Measurements from ENCODE around the gene WBP1L. TPM values are rescaled to one million over a fixed set of nuclear protein-coding genes. Genes with fewer than 3 reads are reported as not detected.
A peak's percentile ranks its signal among the peaks of the same experiment; 100 is the strongest.
"Not testable (repeated sequence)": the region's sequence is repeated elsewhere in the genome, so short reads cannot be mapped to it uniquely, and the experiment has no call there.

WBP1L gene
- total RNA-seq, 2 donors from 2014 or later, result 30.6 to 41.1 TPM

- intact Hi-C loops (cut with DNase I); ATAC-seq; DNase-seq: not testable (repeated sequence)
Measured at GRCh38 chr10:102844190-102844776, 100.5 kb downstream of the WBP1L start.

GRCh38 chr10:102845352-102845902, 101.7 kb downstream of the WBP1L start:
- DNase-seq (no peak), ATAC-seq (no peak)
- intact Hi-C loops (cut with DNase I), result no loop called here

- DNase-seq (no peak), ATAC-seq (no peak)
- intact Hi-C loops (cut with DNase I), result no loop called here
Measured at GRCh38 chr10:102850025-102850518, 106.3 kb downstream of the WBP1L start.

- intact Hi-C loops (cut with DNase I); ATAC-seq; DNase-seq: not testable (repeated sequence)
Measured at GRCh38 chr10:102853237-102853636, 109.5 kb downstream of the WBP1L start.

- intact Hi-C loops (cut with DNase I); DNase-seq: not testable (repeated sequence)
- peak in 1 of 2 donors; percentile 15 for ATAC-seq
Measured at GRCh38 chr10:102855731-102856436, 112.1 kb downstream of the WBP1L start.

GRCh38 chr10:102856758-102857424, 113.1 kb downstream of the WBP1L start:
- DNase-seq, result no peak
- intact Hi-C loops (cut with DNase I), result no loop called here
- no peak for ATAC-seq

GRCh38 chr10:102859911-102860310, 116.2 kb downstream of the WBP1L start:
- DNase-seq (no peak), ATAC-seq (peak in 1 of 2 donors; percentile 73)
- intact Hi-C loops (cut with DNase I), result no loop called here

GRCh38 chr10:102863660-102864059, 119.9 kb downstream of the WBP1L start:
- ATAC-seq (no peak), DNase-seq (no peak)
- intact Hi-C loops (cut with DNase I), result no loop called here

- intact Hi-C loops (cut with DNase I), result no loop called here
- ATAC-seq (no peak), DNase-seq (no peak)
Measured at GRCh38 chr10:102865620-102866019, 121.9 kb downstream of the WBP1L start.

Other genes starting within 250 kb of the WBP1L start
- 100 to 1,000 TPM in 1 of 2 donors, 10 to 100 TPM in 1; 89.2 to 101 TPM for gene ACTR1A, start 241.2 kb upstream of the WBP1L start, total RNA-seq
- gene SUFU, start 240.0 kb upstream of the WBP1L start, total RNA-seq, result 1 to 10 TPM; 6.6 to 9.2 TPM
- gene TRIM8, start 99.5 kb upstream of the WBP1L start, total RNA-seq, result 100 to 1,000 TPM; 104 to 108 TPM
- 10 to 100 TPM; 12.0 to 12.4 TPM for gene ARL3, start 29.6 kb upstream of the WBP1L start, total RNA-seq
- gene SFXN2, start 29.3 kb upstream of the WBP1L start, total RNA-seq, result 1 to 10 TPM; 3.2 to 4.0 TPM
- not detected for gene CYP17A1, start 93.5 kb downstream of the WBP1L start, total RNA-seq
- gene BORCS7, start 110.3 kb downstream of the WBP1L start, total RNA-seq, result 10 to 100 TPM; 12.0 to 19.8 TPM
- 10 to 100 TPM in 1 of 2 donors, 1 to 10 TPM in 1; 8.7 to 12.2 TPM for gene AS3MT, start 125.5 kb downstream of the WBP1L start, total RNA-seq
- gene CNNM2, start 174.3 kb downstream of the WBP1L start, total RNA-seq, result 1 to 10 TPM; 3.7 to 3.9 TPM